Measurements from ENCODE around the gene C1orf74. TPM values are rescaled to one million over a fixed set of nuclear protein-coding genes. Genes with fewer than 3 reads are reported as not detected.

Gene C1orf74
- total RNA-seq, result 2.4 TPM in 2 replicates

DNA sequence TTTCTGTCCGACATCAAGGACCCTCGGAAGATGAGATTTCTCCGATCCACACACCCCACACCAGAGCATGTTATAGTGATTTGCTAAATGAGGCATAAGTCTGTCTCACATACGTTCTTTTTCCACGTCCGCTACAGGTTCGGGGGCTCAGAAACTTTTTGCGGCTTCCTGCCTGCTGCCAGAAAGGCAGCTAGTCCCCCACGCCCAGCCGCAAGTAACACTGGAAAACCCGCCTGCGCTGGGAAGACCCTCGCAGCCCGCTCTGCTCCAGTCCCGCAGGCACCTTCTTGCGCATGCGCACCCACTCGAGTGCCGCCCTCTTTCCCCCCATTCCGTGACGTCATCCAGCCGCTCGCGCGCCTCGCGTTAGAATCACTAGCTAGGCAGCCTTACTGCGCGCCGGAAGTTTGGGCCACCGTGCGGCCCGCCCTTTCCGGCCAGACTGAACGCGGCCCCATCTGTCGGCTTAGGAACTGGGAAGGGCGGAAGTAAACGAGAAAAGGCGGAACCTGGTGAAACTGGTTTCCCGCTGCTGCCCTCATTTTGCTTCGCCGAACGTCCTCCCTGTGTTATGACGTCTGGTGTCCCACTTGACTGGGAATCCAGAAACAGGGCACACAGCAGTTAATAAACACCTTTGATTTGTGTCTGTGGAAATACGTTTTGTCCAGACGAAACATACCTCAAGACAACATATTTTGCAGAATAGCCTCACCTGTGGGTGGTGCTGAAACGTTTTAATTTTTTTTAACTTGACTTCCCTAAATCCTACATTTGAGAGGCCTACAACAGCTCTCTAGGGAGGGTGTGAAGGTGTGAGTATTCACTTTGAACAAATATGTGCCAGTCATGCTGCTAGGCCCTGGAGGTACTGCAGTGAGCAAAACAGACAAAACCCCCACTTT lies at the start of gene C1orf74:
C1orf74 (minus strand) TSS at position 295 of the 905 bp plus-strand sequence. CDS start 925 bp downstream, outside the sequence.

DNA sequence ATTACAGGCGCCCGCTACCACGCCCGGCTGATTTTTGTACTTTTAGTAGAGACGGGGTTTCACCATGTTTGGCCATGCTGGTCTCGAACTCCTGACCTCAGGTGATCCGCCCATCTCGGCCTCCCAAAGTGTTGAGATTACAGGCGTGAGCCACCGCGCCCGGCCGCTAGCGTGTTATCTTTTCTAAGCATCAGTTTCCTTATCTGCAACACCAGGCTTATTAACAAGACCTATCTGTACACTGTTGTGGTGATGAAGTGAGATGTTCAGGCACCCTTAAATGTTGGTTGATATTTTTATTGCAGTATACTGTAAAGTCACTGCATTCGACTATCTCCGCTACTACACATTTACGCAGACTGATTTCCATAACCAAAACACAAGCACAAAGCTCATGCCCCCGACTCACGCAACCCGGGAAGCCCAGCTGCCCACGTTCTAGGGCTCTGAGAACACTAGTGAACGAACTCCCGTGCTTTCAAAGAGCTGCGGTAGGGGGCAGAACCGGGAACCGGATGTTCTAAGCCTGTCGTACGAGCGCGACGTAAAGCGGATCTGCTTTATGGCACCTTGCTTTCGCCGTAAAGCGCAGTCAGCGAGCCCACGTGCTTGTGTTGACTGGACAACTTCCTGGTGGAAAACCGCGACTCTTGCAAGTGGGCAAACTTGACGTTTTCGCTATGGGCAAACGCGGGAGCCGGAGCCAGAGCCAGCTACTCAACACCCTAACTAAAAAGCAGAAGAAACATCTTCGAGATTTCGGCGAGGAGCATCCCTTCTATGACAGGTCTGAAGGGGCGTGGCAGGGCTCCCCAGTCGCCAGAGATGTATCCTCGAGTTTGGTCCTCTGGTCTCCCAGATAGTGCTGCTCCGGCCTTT lies 43.3 kb upstream of the C1orf74 start, which contains the start of gene UTP25:
UTP25 (plus strand) TSS at position 589 of the 879 bp plus-strand sequence; CDS start at position 681, 92 bp downstream.

DNA sequence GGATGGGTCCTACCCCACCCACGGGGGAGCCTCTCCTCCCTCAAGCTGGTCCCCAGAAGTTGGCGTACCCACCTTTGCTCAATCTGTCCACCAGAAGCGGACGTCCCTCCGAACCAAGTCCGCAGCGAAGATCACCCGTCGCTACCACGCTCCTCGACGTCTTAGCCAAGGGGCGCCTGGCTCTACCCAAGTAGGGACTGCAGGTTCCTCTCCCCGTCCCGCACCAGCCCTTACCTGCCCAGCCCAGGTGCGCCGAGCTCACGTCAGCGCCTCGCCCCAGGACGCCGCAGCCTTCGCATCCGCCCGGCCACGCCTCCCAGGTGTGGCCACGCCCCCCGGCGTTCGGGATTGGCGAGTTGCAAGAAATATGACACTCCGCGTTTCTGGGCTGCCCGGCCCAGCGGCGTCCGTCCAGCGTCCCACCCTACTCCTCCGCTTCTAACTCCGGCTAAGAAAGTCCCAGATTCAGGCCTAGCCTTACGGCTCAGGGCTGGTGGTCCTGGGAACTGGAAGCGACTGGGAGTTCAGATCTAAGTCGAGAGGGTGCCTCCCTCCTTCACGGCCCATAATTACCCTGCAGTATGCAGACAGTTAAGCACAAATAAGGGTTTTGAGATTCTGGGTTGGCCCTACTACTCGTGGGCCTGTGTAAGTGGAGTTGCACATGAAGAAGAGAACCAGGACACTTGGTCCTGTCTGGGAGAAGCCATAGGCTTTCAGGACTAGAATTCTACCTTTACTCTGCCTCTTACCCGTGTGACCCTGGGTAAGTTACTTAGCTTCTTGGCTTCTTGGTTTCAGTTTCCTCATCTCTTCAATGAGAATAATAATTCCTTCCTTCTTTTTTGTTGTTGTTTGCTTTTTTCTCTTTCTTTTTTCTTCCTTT lies 21.8 kb upstream of the C1orf74 start, which contains the start of gene IRF6:
IRF6 (minus strand) TSS at position 268 of the 886 bp plus-strand sequence. CDS start 4,729 bp downstream, outside the sequence.

DNA sequence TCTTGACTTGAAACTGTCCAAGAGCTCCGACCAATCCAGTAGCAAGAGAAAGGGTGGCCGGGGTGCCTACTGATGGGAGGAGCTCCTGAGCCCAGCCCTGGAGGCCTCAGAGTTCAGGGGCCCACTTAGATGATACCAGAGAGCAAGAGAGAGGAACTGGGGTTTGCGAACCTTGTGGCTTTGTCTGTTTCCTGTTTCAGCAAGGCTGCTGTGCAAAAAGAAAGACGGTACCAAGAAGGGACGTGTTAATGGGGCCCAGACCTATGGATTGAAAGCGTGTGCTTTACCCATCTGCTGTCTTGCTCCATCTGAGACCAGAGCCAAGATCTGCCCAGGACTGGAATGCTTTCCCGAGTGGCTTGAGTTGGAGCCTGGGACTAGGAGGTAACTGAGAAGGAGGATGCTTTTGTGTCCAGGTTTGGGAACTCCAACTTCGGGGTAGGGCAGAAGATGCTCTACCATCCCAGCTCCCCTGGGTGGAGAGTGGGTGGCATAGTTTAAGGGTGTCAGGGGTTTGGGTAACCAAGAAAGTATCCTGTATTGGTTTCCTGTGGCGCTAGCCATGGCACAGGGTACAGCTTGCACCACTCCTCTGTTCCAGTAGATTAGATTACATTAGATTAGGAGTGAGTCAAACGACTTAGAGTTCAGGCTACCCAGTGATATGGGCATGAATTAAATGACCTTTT lies 28.3 kb downstream of the C1orf74 start, which contains the start of gene TRAF3IP3:
TRAF3IP3 (plus strand) TSS at position 128 of the 689 bp plus-strand sequence. CDS start 3,987 bp downstream, outside the sequence.

Other genes with a start within 250 kb of the C1orf74 start
- 4.2 and 13.1 TPM in 2 replicates for gene CAMK1G, start 200.8 kb downstream of the C1orf74 start, total RNA-seq
- 16.3 and 26.1 TPM in 2 replicates for gene LAMB3, start 132.1 kb downstream of the C1orf74 start, total RNA-seq
- 23.6 and 49.0 TPM in 2 replicates for gene G0S2, start 109.1 kb downstream of the C1orf74 start, total RNA-seq
- gene HSD11B1, start 79.7 kb downstream of the C1orf74 start, total RNA-seq, result 1.2 and 41.6 TPM in 2 replicates
- gene TRAF3IP3, start 28.5 kb downstream of the C1orf74 start, total RNA-seq, result not detected in 2 replicates
- gene IRF6, start 21.6 kb upstream of the C1orf74 start, total RNA-seq, result 0.05 and 0.59 TPM in 2 replicates
- 9.2 and 12.7 TPM in 2 replicates for gene UTP25, start 43.4 kb upstream of the C1orf74 start, total RNA-seq
- 0.28 and 0.89 TPM in 2 replicates for gene SYT14, start 153.7 kb upstream of the C1orf74 start, total RNA-seq